Endometrial microvascular endothelial cells (primary cell): ENCODE data around the gene PRKN. TPM values are rescaled to one million over a fixed set of nuclear protein-coding genes. Genes with fewer than 3 reads are reported as not detected.
"Not testable (repeated sequence)": the region's sequence is repeated elsewhere in the genome, so short reads cannot be mapped to it uniquely, and the experiment has no call there.

Experiments
- in situ Hi-C: cut with HindIII; loops from 2 replicates; pipeline ENCODE4 v1.10.0; 2017; ENCODE audit warnings: low sequenced_read_pairs, low pct_unique_long_range_greater_than_20kb; ENCODE audit errors: inconsistent ontology term
- total RNA-seq: library from RNA; depleted of rRNA; stranded (reverse); fragments of >200 nt; gene quantifications from one replicate; pipeline ENCODE4 v1.2.3, GENCODE V29; 2015; ENCODE audit errors: inconsistent ontology term

The PRKN gene
- total RNA-seq, 1 donor from 2014 or later = not detected

DNA sequence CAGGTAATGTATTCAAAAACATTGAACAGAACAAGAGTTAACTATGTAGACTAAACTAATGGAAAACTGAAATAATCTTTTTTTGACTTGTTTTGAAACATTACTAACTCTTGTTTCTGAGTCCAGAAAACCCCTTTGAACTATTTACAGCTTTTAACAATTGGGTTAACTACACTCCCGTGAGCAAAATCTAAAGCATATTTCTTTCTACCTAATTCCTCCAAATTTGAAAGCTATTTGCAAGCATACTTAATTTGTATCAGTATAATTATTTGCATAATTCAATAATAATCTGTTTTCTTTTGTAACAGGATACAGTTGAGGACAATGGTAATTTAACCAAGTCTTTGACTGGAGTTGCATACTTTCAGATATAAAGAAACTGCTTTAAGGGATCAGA, 1391.1 kb downstream of the PRKN start:
- in situ Hi-C loops = no loop called here

DNA sequence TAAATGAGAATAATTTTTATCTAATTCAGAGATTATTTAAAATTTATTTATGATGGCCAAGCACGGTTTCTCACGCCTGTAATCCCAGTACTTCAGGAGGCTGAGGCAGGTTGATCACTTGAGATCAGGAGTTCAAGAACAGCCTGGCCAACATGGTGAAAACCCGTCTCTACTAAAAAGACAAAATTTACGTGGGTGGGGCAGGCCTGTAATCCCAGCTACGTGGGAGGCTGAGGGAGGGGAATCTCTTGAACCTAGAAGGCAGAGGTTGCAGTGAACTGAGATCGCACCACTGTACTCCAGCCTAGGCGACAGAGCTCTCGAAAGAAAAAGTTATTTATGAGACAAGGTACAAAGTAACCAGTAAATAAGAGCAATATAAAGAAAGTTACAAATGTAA, 1394.2 kb downstream of the PRKN start:
- in situ Hi-C loops = no loop called here

DNA sequence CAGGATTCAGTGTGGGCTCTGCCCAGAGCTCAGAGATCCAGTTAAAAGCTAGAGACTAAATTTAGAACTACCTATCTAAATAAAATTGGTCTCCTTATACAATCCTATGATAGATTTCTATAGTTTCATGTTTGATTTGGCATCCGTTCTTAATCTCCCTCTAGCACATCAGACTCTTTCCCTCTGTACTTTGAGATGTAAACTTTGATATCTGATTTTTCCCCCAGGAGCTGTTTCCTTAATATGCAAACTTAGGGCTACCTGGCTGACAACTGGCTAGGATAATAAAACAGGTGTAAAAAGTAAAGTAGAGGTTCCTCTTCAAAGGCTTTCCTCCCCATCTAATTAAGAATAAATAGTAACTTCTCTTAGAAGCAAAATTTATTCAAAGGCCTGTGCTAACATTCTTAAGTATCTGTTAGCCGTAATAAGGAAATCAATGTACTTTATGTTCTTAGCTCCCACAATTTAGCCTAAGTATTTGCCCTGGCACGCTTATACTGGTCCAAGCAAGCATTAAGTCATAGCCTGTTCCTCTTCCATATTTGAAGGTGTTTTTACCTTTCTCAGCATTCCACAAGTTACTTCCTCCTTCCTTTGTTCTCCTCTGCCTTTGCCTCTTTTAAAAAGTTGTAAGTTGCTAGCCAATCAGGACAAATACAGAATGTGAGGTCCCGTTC, 1396.0 kb downstream of the PRKN start:
- in situ Hi-C loops = not testable (repeated sequence)

DNA sequence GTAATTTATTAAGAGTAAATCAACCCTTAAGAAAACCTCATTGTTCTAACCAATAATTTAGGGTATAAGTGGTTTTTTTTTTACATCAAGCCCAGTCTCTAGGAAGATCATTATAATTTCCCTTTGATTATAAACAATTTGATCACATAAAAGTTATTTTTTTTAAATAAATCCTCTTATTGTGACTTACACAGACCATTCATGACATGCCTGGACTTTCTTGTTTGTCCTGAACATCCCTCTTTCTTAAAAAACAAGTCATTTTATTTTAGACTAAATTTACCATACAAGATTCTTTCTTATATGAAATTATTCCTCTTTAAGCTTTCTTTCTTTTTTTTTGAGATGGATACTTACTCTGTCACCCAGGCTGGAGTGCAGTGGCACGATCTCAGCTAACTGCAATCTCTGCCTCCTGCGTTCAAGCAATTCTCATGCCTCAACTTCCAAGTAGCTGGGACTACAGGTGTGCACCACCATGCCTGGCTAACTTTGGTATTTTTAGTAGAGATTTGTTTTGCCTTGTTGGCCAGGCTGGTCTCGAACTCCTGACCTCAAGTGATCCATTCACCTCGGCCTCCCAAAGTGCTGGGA, 1400.1 kb downstream of the PRKN start:
- in situ Hi-C loops = no loop called here

DNA sequence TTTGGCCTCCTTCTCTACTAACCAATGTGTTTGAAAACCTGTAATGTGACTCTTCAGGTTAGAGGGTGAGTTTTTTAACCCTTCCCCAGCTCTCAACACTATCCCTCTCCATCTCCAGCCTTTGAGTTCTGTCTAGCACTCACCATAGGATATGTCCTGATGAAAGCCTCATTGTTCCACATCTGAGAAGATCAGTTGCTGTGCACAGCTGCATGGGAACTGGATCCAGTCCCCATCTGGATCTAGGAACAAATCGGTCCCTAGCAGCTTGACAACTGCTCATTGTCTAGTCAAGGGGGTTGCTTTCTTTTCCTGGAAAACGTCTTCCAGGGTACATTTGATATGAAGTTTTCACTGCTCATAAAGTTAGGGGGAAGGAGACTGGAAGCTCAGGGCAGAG, 1408.3 kb downstream of the PRKN start:
- in situ Hi-C loops = no loop called here

DNA sequence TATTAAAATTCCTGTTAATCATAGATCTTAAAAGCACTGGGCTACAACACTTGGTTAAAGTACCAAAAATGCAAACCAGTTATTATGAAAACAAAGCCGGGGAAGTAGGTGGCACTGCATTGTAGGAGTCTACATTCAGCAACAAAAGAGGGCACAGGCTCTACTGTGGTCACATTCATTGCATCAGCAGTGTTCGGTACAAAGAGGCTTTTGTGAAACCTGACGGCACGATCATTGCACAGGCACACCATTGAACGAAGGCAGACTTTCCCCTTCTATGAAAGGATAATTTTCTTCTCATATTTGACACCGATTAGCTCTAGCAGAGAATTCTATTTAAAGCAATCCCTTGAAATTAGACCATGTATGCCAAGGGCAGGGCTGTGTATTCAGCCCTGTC, 1409.1 kb downstream of the PRKN start:
- in situ Hi-C loops = no loop called here

DNA sequence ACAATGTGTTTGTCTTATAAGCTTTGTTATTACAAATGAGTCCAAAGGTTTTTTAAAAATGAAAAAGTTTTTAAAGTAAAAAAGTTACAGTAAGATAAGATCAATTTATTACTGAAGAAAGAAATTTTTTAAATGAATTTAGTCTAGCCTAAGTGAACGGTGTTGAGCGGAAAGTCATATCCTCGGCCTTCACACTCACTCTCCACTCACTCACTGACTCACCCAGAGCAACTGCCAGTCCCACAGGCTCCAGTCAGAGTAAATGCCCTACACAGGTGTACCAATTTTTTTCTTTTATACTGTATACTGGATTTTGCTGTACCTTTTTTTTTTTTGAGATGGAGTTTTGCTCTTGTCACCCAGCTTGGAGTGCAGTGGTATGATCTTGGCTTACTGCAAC, 1411.0 kb downstream of the PRKN start:
- in situ Hi-C loops = no loop called here

DNA sequence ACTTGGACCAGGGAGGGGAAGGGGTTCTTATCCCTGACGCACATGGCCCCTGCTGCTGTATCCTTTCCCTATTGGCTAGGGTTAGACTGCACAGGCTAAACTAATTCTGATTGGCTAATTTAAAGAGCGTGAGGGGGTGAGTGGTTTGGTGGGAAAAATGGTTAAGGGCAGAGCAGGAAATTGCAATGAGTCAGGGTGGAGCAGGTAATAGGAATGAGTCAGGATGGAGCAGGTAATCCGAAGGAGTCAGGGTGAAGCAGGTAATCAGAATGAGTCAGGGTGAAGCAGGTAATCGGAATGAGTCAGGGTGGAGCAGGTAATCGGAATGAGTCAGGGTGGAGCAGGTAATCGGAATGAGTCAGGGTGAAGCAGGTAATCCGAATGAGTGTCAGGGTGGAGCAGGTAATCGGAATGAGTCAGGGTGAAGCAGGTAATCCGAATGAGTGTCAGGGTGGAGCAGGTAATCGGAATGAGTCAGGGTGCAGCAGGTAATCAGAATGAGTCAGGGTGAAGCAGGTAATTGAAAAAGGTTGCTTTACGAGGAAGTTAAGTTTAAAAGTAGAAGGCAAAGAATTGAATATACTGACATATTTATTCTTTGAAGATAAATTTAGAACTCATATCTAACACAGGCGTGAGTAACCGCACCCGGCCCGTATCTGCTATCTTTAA, 1412.2 kb downstream of the PRKN start:
- in situ Hi-C loops = not testable (repeated sequence)

DNA sequence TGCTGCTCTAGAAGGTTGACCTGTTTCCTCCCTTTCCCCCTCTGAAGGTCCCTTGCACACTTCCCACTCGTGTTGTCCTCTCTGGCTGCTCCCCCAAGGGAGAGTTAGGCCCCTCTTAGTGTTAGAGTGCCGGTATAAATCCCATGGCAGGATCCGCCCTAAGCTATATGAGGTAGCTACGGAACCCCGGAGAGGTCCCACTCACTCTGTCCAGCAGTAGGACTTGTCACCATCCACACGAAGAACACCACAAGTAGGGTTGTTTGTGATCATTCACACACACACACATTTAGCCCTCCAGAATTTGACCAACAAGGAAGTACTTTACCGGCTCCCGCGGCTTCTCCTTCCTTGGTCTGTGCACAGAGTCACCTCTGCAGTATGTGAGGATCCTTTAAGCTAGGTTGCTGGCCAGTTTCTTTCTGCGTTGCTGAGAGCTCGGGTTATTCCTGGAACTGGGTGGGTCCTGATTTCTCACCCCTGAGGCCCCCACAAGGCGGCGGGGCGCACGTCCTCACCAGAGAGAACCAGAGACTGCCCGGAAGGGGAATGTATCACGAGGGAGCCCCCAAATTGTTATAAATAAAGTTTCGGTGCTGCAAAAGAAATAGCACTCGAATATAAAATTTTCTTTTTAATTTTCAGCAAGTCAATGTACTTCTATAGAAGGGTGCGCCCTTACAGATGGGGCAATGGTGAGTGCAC, 1412.9 kb downstream of the PRKN start:
- in situ Hi-C loops = not testable (repeated sequence)

DNA sequence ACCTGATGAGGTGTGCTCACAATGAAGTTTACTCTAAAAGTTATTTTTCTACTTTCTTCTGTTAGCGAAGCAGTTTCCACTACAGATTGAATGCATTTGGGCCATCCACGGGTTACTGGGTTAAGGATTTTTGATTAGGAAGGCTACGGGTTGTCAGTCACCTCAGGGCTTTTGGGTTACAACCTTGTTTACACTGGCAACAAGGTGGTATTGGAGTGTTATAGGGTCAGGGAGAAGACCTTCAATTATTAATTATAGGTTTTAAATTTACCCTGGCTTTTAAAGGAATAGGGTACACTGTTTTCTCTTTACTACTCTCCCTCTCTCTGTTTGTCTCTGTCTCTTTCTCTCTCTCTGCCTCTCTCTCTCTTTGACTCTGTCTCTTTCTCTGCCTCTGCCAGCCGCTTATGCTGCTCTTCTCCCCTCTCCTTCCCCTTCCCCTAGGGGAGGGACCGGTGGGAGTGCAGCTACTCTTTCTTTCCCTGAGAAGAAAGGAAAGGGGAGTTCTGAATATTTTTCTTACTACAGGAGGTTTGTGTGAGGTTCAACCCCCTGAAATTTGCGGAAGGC, 1413.5 kb downstream of the PRKN start:
- in situ Hi-C loops = no loop called here

DNA sequence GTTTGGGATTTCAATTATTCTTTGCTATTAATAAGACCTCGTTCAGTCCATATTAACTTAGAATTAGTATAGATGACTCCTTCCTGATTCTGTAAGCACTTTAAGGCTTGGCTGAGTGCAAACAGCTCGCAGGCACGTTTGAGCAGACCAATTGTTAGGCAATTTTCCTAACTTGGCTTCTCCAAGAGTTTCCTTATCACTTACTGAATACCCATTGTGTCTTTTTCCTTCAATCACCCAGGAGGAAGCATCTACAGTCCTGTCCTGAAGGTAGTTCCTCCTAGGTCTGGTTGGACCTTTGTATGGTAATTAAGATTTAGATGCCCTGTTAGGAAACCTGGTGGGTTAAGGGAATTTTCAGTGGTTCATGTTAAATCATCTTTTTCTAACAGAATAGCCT, 1414.1 kb downstream of the PRKN start:
- in situ Hi-C loops = not testable (repeated sequence)

DNA sequence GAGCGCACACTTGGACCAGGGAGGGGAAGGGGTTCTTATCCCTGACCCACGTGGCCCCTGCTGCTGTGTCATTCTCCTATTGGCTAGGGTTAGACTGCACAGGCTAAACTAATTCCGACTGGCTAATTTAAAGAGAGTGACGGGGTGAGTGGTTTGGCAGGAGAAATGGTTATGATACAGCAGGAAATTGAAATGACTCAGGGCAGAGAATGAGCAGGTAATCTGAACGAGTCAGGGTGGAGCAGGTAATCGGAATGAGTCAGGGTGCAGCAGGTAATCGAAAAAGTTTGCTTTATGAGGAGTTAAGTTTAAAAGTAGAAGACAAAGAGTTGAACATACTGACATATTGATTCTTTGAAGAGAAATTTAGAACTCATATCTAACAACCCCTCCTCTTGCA, 1417.8 kb downstream of the PRKN start:
- in situ Hi-C loops = not testable (repeated sequence)

DNA sequence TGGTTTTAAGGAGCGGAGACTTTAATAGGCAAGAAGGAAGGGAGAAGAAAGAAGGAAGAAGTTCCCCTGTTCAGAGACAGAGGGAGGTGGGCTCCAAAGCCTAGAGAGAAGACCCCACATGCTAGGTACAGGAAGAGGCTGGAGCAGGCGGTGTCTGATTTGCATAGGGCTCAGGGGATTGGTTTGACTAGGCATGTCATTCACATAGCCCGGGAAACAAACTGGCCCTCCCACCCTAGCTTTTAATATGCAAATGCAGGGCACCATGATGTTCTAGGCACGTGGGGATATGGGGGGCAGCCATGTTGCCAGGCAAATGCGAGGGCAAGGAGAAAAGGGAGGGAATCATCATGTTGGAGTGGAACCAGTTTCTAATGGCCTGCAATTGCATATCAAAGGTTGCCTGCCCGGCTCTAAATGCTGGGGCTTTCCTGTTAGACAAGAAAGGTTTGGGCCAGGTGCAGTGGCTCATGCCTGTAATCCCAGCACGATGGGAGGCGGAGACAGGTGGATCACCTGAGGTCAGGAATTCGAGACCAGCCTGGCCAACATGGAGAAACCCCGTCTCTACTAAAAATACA, 1419.4 kb downstream of the PRKN start:
- in situ Hi-C loops = no loop called here

DNA sequence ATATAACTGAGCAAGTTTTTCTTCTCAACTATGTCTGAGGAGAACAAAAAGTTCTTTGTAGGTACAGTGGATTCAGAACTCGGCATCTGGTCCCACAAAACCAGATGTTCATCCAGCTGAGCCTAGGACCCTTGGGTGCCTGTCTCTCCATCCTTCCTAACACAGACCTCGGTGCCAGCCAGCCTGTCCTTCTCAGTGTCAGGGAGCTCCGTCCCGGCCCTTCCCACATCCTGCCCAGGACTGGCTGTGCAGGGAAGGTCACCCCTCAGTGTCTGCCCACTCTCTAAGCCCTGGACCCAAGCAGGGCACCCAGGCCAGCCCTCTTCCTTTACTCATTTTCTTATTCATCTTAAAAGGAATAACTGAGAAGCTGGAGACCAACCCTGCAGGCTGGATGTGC, 1421.7 kb downstream of the PRKN start:
- in situ Hi-C loops = no loop called here

DNA sequence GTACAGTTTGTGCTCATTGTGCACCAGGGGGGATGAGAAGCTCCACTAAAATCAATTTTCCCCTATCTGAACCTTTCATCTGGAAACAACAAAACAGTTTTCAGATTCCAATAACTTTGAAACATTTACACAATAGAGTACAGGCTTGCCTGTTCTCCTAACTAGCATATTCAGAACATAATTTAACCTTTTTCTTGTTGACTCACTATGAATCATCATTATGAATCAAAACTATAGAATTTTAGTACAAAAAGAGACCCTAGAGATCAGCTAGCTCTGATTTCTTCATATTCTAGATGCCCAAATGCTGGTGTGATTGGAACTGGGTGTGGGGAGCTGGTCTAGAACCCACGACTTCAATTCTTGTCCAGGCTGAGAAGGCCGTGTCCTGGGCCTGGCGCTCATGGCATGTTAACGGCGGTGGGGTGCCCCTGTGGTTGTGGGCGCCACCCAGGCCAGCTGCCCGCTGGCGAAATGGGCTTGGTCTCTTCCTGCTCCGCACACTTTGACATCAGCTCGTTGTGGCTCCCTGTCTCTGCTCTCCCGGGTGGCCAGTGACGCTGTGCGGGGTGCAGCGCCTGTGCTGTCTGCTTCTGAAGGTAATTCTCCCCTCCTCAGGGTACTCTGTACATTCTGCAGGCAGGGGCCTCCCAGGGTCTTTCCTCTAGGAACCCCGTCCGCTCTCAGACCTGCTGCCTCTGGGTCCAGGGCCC, 1423.8 kb downstream of the PRKN start:
- in situ Hi-C loops = no loop called here

DNA sequence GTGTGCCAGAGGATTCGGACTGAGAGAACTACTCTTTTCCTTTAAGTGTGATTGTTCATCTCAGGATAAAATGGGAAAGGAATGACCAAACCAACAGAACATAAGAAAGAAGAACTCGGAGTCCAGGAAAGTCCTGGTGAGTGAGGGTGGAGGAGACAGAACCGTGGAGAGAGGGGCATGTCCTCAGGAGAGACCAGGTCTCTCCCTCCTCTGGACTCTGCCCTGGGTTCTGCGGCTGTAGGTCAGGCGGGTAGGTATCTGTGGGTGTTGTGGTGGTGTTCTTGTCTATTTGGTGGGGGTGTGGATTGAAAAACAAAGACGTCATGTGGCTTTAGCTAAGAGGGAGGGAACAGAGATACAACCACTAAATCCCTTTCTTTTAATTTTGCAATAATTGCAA, 1424.6 kb downstream of the PRKN start:
- in situ Hi-C loops = no loop called here

DNA sequence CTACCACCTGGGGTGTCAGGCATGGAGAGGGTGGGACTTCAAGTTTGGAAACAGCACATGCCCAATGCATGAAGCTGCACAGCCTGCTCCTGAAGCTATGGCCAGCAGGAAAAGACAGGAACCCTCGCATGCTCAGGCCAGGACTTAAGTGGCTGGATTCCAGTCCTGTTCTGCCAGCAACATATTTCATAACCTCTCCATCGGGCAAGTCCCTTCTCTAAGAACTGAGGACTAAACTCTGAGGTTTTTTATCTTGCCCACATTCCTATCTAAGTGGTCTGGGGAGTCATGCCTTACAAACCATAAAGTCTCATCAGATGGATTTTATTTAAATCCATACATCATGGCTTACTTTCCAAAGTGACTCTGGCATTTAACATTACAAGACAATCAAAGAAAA, 1426.2 kb downstream of the PRKN start:
- in situ Hi-C loops = no loop called here

DNA sequence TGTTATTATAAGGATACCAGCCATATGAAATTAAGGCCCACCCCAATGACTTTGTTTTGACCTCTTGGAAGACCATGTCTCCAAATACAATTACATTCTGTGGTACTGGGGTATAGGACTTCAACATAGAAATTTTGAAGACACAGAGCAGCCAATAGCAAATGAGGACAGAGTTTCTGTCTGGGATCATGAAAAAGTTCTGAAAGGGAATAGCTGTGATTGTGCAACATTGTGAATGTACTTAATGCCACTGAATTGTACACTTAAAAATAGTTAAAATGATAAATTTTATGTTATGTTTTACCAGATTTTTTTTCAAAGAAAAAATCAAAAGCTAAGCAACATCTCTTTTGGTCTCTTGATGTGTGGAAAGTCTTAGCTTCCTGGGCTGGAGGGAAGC, 1426.7 kb downstream of the PRKN start:
- in situ Hi-C loops = no loop called here

DNA sequence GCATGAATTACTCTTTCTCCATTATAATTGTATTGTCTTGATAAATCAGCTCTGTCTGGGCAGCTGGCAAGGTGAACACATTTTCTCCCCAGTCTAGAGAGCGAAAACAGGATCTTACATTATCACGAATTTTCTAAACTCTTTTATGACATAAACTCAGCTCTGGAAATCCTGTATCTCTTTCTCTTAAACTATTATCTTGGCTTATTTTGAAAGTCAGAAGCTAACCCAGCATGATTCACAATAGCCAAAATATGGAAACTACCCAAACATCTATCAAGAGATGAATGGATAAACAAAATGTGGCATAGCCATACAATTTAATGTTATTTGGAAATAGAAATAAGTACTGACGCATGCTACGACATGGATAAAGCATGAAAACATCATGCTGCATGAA, 1427.8 kb downstream of the PRKN start:
- in situ Hi-C loops = no loop called here
